Stimulated activated CD4-positive, alpha-beta T cell treated with anti-CD3 and anti-CD28 coated beads, Interleukin-12 subunit alpha, Interleukin-12 subunit beta, amount 100 ng/mL, for 48 hours (primary cell): ENCODE data around the gene CREG2.

ENCODE experiments used
- DNase-seq, 3 donors: peaks; one replicate each; pipeline ENCODE4 v3.0.0-alpha.2; 2020; ENCODE audit warnings: low read depth in 2 of 3, low spot score in 1 of 3

CREG2 gene

DNA sequence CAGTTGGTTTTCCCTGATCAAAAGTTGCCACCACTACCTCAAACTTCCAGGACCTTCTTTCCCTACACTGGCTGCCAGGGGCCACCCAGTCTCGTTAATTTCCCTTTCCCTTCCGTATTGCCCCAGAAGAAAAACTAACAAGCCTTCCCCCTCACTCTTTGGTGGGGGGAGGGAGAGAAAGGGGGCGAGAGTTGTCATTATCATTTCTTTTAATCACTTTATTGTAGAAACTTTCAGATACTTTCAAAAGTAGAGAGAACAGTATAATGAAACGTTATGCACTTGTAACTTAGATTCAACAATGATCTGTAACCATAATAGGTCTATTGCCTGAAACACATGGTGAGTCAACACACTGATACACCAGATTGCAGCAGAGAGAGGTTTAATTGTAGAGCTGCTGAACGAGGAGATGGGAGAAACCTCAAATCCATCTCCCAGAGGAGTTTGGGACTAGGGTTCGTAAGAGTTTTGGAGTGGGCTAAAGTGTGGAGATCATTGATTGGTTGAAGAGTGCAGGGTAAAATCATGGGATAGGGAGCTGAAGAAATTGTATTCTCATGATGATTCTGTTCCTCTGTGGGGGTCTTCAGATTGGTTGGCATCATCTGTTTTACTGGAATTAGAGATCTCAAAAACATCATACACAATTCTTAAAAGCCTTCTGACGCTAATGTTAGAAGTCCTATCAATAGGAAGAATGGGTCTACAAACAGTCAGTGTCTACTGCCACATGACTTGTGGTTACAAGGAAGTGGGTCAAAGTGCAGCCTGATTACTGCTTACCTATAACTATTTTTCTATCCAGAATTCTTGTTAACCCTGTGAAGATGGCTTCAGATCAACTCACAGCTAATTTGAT is 76.2 kb downstream of the CREG2 start:
- no peak for DNase-seq

GRCh38 chr2:101310090-101310833 is 77.0 kb downstream of the CREG2 start:
- no peak for DNase-seq

- peak; percentile 79 to 88 (median 85) for DNase-seq
Observed at GRCh38 chr2:101308432-101309210, 78.7 kb downstream of the CREG2 start, which contains the start of gene RNF149. Gene RNF149 (minus strand): TSS chr2:101308701. CDS start chr2:101308588, 113 bp downstream.

- DNase-seq: no peak
Observed at GRCh38 chr2:101307950-101308431, 79.3 kb downstream of the CREG2 start.

- no peak for DNase-seq
Observed at GRCh38 chr2:101307503-101307902, 79.8 kb downstream of the CREG2 start.

DNA sequence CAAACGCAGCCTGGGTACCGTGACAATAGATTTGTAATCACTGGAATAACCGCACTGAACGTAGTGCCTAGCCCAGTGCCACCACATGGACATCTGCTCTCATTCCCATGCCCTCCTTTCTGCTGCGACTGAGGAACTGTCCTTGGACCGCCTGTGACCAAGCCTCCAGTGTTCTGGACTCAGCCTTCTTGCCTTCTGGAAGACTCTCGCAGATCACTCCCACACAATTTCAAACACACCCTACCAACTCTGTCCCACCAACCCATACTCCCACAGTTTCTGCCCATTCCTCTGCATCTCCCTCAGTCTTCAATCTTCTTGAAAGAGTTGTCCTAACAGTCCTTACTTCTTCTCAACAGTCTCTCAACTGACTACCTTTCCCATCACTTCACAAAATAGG is 80.9 kb downstream of the CREG2 start:
- no peak for DNase-seq

GRCh38 chr2:101305492-101306078 is 81.7 kb downstream of the CREG2 start:
- no peak for DNase-seq

DNA sequence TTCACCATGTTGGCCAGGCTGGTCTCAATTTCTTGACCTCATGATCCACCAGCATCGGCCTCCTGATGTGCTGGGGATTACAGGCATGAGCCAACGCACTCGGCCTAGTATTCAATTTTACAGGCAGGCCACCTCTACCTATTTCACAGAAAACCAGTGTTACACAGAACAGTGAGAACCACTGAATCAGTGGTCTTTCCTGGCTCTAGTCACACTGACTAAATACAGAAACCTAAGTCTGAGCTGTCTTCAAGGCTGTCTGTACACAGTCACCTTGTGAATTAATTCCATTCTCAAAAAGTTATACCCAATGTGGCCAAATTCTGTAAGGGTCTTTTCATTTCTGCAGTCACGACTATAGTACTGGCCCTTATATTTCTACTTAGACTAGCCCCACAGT is 82.3 kb downstream of the CREG2 start:
- no peak for DNase-seq

- no peak for DNase-seq
Observed at GRCh38 chr2:101303688-101304087, 83.6 kb downstream of the CREG2 start.

DNA sequence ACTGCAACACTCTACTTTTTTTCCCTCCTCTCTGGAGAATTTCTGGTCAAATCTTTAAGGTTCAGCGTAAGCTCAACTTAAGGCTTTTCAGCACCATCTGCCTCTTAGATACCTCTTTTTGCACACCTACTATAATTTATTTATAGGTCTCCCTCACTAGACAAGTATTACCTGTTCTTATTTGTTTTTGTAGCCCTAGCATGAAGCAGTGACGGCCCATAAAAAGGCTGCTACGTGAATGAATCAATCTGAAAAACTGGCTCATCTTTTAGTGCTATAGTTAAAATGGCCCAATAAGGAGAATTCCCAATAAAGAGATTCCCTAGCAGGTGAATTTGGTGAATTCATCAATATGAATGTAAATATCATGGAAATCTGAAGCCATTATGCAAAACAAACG is 85.3 kb downstream of the CREG2 start:
- DNase-seq: no peak

DNA sequence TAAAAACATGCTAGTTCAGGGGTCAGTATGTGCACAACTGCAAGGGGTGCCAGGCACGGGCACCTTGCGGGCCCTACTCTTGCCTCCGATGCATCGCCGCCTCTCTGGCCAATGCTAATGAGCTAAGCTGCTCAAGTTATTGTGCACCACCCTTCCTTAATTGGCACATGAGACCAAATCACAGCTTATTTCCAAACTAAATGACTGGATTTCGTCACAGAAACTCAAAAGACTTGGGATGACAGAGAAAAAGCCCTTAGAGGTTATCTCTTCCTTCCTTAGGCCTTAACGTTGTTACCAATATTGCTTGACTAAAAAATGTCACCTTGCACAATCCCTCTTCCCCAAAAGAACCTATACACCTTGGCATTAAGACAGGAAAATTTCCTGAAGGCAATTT is 86.5 kb downstream of the CREG2 start:
- no peak for DNase-seq

- DNase-seq: no peak
Observed at GRCh38 chr2:101300164-101300563, 87.1 kb downstream of the CREG2 start.

DNA sequence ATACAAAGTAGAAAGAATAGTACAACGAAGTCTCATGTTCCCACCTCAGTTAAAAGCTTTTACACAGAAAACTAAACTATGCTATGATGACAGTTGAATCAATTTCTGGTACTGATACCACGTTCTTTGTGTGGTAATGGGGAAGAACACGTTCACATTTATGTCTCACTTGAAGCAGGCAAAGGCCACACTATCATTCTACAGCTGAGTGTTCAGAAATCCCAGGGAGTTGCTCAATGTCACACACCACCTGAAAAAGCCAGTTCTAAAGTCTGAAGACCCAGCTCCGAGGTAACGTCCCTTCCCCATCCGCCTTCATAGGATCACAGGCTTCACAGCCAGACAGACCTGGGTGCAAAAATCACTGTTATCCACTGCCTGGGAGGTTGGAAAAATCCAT is 87.7 kb downstream of the CREG2 start:
- no peak for DNase-seq

- DNase-seq: no peak
Observed at GRCh38 chr2:101297383-101297782, 89.9 kb downstream of the CREG2 start.

- DNase-seq: no peak
Observed at GRCh38 chr2:101296371-101296770, 90.9 kb downstream of the CREG2 start.

DNA sequence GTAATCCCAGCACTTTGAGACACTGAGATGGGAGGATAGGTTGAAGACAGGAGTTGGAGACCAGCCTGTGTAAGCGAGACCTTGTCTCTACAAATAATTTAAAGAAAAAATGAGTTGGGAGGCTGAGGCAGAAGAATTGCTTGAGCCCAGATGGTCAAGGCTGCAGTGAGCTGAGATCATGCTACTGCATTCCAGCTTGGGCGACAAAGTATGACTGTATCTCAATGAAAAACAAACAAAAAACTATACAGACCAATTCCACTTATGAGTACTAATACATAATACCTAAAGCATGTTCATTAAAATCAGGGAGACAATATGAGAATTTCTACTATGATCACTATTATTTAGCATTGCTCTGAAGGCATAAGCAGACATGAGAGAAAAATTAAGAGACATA is 91.4 kb downstream of the CREG2 start:
- no peak for DNase-seq
